Heart left ventricle (tissue), 16 donors: Measurements from ENCODE around the gene E4F1. TPM values are rescaled to one million over a fixed set of nuclear protein-coding genes. Genes with fewer than 3 reads are reported as not detected.

Experiments used
- ATAC-seq, 4 donors: fragments of 200-7000 bp; cut with Tn5 transposase; one replicate each; pipeline ENCODE4 v1.9.1; 2020 to 2022; ENCODE audit warnings: moderate library complexity in 4 of 4, mild to moderate bottlenecking in 3 of 4, moderate number of reproducible peaks in 1 of 4
- DNase-seq, 5 donors: peaks; one replicate each; pipeline ENCODE4 v3.0.0-alpha.2; 2020
- H3K27ac ChIP-seq, 12 donors: fragments of 200-600 bp; sonication (generic) in 4 of 12; one replicate each; pipeline versions ENCODE4 v1.5.0 to v1.8.0; 2016 to 2022; ENCODE audit warnings: mild to moderate bottlenecking in 2 of 12
- H3K27me3 ChIP-seq, 9 donors: fragments of 200-600 bp; sonication (generic) in 2 of 9; one replicate each; pipeline versions ENCODE4 v1.5.1 to v1.8.0; 2016 to 2022; ENCODE audit warnings: mild to moderate bottlenecking in 3 of 9
- H3K36me3 ChIP-seq, 9 donors: fragments of 200-600 bp; sonication (generic) in 2 of 9; one replicate each; pipeline versions ENCODE4 v1.5.0 to v1.8.0; 2018 to 2022; ENCODE audit warnings: mild to moderate bottlenecking in 2 of 9
- H3K4me1 ChIP-seq, 12 donors: fragments of 200-600 bp; sonication (generic) in 4 of 12; one replicate each; pipeline versions ENCODE4 v1.5.0 to v1.8.0; 2016 to 2022; ENCODE audit warnings: mild to moderate bottlenecking in 3 of 12
- H3K4me3 ChIP-seq, 12 donors: fragments of 200-600 bp; sonication (generic) in 4 of 12; one replicate each; pipeline versions ENCODE4 v1.5.0 to v1.8.0; 2017 to 2022; ENCODE audit warnings: mild to moderate bottlenecking in 9 of 12, moderate library complexity in 4 of 12
- H3K9me3 ChIP-seq, 12 donors: fragments of 200-600 bp; sonication (generic) in 4 of 12; one replicate each; pipeline versions ENCODE4 v1.5.0 to v1.8.0; 2016 to 2022; ENCODE audit warnings: mild to moderate bottlenecking in 1 of 12
- POLR2A ChIP-seq, 2 donors: fragments of 450-650 bp; IDR thresholded peaks; one replicate each; pipeline ENCODE4 v1.6.1; 2017; ENCODE audit warnings: antibody characterized with exemption in 2 of 2, mild to moderate bottlenecking in 2 of 2, moderate library complexity in 2 of 2
- WGBS, 4 donors: extraction: QIAGEN DNeasy Blood & Tissue Kit in 2 of 4; methylation state at CpG; one replicate each; pipeline versions ENCODE4 v1.1.5 to v1.1.7; 2013 to 2018; 5-methylcytosine and 5-hydroxymethylcytosine counted together
- intact Hi-C, 10 donors: fragments of 100-400 bp; cut with DNase I; formaldehyde crosslinking; loops; one replicate each; pipeline versions ENCODE4 v1.11.1 to v1.14.2; 2022
- polyA plus RNA-seq, 2 donors: library from polyadenylated mRNA; stranded (reverse); fragments of 200-250 nt; gene quantifications; one replicate each; pipeline ENCODE4 v1.2.3, GENCODE V29; 2013
- total RNA-seq, 9 donors: library from RNA; depleted of rRNA in 2 of 9; stranded (reverse); fragments of >200 nt in 2 of 9; fragmentation: NEBNext Ultra II Directional in 3 of 9; extraction: Animal tissue kit (Norgen Biotek cat#: 25700) in 3 of 9; gene quantifications; one replicate each; pipeline versions ENCODE4 v1.1.0 to v1.2.4, GENCODE V29; 2016 to 2023
- TF ChIP-seq, protein P1 (sequence below), 12 donors: fragments of 200-600 bp; sonication (generic) in 4 of 12; IDR thresholded peaks; one replicate each; pipeline versions ENCODE4 v1.5.0 to v1.8.0; 2018 to 2022; ENCODE audit warnings: antibody characterized with exemption in 12 of 12, mild to moderate bottlenecking in 5 of 12
- donor health status: ischemic (EF 13 %, LVEDD 7.1; RV severe dilation, severe dysfunction).
- donor health status: healthy with polysubstance abuse.
- donor health status: DM: no; HTN: yes; CAD: no.
- donor health status: DM: no; HTN: no; CAD: no.
- donor health status: ischemic (EF 25% LVEDD 6.9; RV normal size, moderate dysfunction).
- donor health status: ischemic (EF 25% LVEDD 5.7; RV mildly dilated, moderate dysfunction).
- donor health status: healthy.
- donor health status: DM: yes; HTN: yes; CAD: no.
- donor health status: ischemic (EF 35%, LVEDD 5.7; RV mildly dilated, moderate dysfunction).
- donor health status: nonischemic (EF 11% LVEDD 7.7; RV severe dilation, severe dysfunction).
- donor health status: DM: yes; HTN: yes; CAD: no.
- donor health status: PGD.
- donor health status: ischemic (EF 29% LVEDD 5.4; RV normal size, mild dysfunction).
- donor health status: nonischemic (EF 23%, LVEDD 6.1; RV moderate dilation, normal function).

The E4F1 gene
- total and polyA plus RNA-seq, 11 donors = 8.4 to 27.3 (median 12.7) TPM

DNA sequence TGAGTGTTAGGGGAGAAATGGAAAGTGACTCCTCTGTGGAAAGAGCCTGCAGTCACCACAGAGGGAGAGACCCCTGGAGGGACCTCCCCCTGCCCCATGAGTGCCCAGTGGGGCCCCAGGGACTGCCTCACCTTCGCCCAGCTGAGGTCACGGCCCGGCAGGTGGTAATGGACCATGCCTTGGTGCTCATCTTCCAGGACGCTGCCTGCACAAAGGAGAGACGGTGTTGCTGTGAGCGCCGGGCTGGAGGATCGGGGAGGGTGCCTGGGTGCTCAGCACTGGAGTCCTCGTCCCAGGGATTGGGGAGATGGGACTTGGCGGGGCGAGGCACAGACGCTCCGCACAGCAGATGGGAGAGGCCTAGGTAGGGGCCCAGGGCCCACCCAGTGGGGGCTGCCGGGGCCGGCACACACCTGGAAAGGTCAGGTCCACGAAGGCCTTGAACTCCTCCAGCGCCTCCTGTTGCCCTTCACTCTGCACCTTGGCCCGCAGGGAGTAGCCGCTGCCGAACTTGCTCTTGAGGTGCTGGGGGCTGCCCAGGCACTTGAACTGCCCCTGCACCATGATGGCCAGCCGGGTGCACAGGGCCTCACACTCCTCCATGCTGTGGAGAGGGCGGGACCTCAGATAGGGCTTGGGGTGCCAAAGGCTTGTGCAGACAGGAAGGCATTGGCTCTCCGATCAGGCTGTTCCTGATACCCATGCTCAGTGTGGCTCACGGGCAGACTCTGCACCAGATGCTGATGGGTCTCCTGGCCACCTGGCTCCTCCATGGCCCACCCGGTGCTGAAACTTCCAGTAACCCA lies 54.3 kb downstream of the E4F1 start:
- Histone ChIP-seq H3K9me3 (no peaks in the 10 kb centered on the region), H3K4me3 (no peak overlapping the region), H3K4me1 (peaks cover 0 to 3% (median 0%) of the 10 kb centered on the region in 12 donors), H3K27ac (no peak overlapping the region), H3K27me3 (no peaks in the 10 kb centered on the region), H3K36me3 (peaks cover 0 to 30% (median 4%) of the 10 kb centered on the region in 9 donors)
- no peak for TF ChIP-seq POLR2A (IDR thresholded peaks at IDR 0.05)
- TF ChIP-seq, protein P1, sequence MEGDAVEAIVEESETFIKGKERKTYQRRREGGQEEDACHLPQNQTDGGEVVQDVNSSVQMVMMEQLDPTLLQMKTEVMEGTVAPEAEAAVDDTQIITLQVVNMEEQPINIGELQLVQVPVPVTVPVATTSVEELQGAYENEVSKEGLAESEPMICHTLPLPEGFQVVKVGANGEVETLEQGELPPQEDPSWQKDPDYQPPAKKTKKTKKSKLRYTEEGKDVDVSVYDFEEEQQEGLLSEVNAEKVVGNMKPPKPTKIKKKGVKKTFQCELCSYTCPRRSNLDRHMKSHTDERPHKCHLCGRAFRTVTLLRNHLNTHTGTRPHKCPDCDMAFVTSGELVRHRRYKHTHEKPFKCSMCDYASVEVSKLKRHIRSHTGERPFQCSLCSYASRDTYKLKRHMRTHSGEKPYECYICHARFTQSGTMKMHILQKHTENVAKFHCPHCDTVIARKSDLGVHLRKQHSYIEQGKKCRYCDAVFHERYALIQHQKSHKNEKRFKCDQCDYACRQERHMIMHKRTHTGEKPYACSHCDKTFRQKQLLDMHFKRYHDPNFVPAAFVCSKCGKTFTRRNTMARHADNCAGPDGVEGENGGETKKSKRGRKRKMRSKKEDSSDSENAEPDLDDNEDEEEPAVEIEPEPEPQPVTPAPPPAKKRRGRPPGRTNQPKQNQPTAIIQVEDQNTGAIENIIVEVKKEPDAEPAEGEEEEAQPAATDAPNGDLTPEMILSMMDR (IDR thresholded peaks at IDR 0.05) = no peak
- intact Hi-C loops = loop anchor here in 2 of 10 donors (10.0 kb wide), 2 partner anchors 47 to 227 kb away; no protein-coding TSS in a partner anchor
- 94 to 96% (median 95%) methylated on average over 17 to 25 of the region's 25 CpGs for WGBS, 4 donors
- DNase-seq (no peak), ATAC-seq (peak in 1 of 4 donors; percentile 7)

DNA sequence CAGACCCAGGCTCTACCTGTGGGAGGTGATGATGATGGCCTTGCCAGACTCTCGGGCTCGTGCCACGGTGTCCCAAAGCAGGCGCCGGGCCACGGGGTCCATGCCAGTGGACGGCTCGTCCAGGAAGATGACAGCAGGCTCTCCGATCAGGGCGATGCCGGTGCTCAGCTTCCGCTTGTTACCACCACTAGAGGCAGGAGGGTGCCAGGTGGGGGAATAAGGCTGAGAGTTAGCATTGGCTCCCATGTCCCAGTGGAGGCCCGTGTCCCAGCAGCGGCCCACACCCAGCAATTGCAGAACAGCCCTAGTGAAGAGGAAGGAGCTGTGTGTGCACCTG lies 54.8 kb downstream of the E4F1 start:
- H3K9me3 ChIP-seq = no peaks in the 10 kb centered on the region
- H3K27me3 ChIP-seq = no peaks in the 10 kb centered on the region
- no peak overlapping the region for H3K4me3 ChIP-seq
- no peak overlapping the region for H3K27ac ChIP-seq
- peaks cover 0 to 3% (median 0%) of the 10 kb centered on the region in 12 donors for H3K4me1 ChIP-seq
- 80 to 93% (median 87%) methylated on average over 6 to 14 of the region's 14 CpGs for WGBS, 4 donors
- TF ChIP-seq, protein P1 (IDR thresholded peaks at IDR 0.05) = no peak
- TF ChIP-seq POLR2A (IDR thresholded peaks at IDR 0.05) = no peak
- intact Hi-C loops = loop anchor here in 2 of 10 donors (10.0 kb wide), 2 partner anchors 47 to 227 kb away; no protein-coding TSS in a partner anchor
- ATAC-seq (no peak), DNase-seq (no peak)
- peaks cover 0 to 34% (median 4%) of the 10 kb centered on the region in 9 donors for H3K36me3 ChIP-seq

DNA sequence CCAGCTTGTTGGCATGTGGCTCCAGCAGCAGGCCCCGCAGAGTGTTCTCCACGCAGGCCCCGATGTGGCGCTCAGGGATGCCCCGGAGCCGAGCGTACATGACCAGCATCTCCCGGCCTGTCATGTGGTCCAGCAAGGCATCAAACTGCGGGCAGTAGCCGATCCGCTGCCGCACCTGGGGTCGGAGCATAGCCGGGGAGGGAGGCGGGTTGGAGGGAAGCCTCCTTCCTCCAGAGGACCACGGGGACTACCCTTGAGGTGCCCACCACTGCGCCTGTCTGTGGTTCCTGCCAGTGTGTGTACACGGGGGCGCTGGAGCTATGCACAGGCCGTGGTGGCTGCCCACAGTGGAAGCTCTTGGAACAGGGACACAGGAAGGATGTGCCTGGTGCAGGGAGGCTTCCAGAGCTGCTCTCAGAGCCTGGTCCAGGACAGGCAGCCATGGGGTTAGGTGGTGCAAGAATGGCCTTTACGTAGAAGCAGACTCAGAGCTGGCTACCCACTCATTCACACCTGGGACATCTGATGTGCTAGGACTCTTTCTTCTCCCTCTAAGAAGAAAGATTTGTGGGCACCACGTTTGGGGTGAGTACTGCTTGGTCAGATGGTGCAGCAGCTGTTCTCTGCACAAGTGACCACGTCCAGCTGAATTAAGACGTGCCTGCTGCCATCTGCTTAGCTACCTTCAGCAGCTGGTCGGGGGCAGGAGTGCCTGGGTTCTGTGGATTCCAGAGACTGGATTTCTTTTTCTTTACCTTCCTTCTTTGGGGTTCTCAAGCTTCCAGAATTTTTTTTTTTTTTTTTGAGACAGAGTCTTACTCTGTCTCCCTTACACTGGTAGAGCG lies 55.8 kb downstream of the E4F1 start:
- Histone ChIP-seq H3K27me3 (no peaks in the 10 kb centered on the region), H3K9me3 (no peaks in the 10 kb centered on the region), H3K4me1 (peaks cover 0 to 3% (median 0%) of the 10 kb centered on the region in 12 donors), H3K4me3 (no peak overlapping the region), H3K27ac (no peak overlapping the region), H3K36me3 (peaks cover 0 to 41% (median 5%) of the 10 kb centered on the region in 9 donors)
- 89 to 93% (median 92%) methylated on average over 23 to 26 of the region's 26 CpGs for WGBS, 4 donors
- DNase-seq = peak in 1 of 5 donors; percentile 54
- TF ChIP-seq, protein P1 (IDR thresholded peaks at IDR 0.05) = no peak
- no peak for TF ChIP-seq POLR2A (IDR thresholded peaks at IDR 0.05)
- intact Hi-C loops = loop anchor here in 2 of 10 donors (10.0 kb wide), 2 partner anchors 46 to 226 kb away; no protein-coding TSS in a partner anchor
- ATAC-seq = no peak

DNA sequence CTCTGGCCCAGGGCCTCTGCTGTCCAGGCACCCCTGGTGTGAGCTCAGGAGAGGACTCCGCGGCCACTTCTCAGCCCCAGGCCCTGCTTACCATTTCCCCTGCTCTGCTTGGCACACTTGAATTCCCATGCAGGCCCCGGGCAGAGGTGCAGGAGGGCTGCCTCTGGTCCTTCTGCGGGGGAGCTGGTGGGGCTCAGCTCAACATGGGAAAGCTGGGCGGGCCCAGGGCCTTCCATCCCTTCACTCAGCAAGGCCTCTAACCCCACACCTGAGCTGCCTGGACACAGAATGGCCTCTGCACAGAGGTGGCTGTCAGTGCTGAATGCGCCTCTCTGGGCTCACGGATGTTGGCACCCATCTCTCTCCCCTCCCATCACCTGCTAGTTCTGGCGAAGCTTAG lies 57.1 kb downstream of the E4F1 start:
- Histone ChIP-seq H3K4me1 (peaks cover 0 to 3% (median 0%) of the 10 kb centered on the region in 12 donors), H3K9me3 (no peaks in the 10 kb centered on the region), H3K36me3 (peaks cover 0 to 54% (median 10%) of the 10 kb centered on the region in 9 donors), H3K4me3 (no peak overlapping the region), H3K27ac (no peak overlapping the region), H3K27me3 (no peaks in the 10 kb centered on the region)
- 93 to 96% (median 94%) methylated on average over 4 to 8 of the region's 8 CpGs for WGBS, 4 donors
- ATAC-seq = no peak
- intact Hi-C loops = no loop called here
- no peak for DNase-seq
- no peak for TF ChIP-seq POLR2A (IDR thresholded peaks at IDR 0.05)
- TF ChIP-seq, protein P1 (IDR thresholded peaks at IDR 0.05) = no peak
